Cerebellar cortex (tissue), 1 donor: ENCODE measurements around the gene NLRP4.

Source experiments
- DNase-seq: peaks from one replicate; pipeline ENCODE4 v3.0.0-alpha.2; 2015; ENCODE audit warnings: low spot score

NLRP4 gene, protein sequence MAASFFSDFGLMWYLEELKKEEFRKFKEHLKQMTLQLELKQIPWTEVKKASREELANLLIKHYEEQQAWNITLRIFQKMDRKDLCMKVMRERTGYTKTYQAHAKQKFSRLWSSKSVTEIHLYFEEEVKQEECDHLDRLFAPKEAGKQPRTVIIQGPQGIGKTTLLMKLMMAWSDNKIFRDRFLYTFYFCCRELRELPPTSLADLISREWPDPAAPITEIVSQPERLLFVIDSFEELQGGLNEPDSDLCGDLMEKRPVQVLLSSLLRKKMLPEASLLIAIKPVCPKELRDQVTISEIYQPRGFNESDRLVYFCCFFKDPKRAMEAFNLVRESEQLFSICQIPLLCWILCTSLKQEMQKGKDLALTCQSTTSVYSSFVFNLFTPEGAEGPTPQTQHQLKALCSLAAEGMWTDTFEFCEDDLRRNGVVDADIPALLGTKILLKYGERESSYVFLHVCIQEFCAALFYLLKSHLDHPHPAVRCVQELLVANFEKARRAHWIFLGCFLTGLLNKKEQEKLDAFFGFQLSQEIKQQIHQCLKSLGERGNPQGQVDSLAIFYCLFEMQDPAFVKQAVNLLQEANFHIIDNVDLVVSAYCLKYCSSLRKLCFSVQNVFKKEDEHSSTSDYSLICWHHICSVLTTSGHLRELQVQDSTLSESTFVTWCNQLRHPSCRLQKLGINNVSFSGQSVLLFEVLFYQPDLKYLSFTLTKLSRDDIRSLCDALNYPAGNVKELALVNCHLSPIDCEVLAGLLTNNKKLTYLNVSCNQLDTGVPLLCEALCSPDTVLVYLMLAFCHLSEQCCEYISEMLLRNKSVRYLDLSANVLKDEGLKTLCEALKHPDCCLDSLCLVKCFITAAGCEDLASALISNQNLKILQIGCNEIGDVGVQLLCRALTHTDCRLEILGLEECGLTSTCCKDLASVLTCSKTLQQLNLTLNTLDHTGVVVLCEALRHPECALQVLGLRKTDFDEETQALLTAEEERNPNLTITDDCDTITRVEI

DNA sequence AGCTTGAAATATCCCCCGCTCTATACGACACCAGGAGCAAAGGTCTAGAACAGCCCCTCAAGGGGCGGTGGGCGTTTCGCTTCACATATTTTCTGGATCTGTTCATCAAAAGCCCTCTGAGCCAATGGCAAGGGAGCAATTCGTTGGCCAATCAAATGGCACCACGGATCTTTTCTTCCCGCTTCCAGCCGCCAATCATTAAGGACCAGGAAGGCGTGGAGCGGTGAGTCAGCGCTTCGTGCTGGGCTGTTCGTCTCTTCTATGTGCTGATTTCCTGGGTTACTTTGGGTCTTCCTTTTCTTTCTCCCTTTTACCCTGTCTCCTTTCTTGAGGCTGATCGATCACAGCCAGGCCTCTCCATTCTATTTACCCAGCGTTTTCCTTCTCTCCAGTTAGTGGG, at the start of gene NLRP4:
NLRP4 (plus strand) TSS at position 201 of the 400 bp plus-strand sequence. CDS start 15,541 bp downstream, outside the sequence.
- DNase-seq, result no peak

DNA sequence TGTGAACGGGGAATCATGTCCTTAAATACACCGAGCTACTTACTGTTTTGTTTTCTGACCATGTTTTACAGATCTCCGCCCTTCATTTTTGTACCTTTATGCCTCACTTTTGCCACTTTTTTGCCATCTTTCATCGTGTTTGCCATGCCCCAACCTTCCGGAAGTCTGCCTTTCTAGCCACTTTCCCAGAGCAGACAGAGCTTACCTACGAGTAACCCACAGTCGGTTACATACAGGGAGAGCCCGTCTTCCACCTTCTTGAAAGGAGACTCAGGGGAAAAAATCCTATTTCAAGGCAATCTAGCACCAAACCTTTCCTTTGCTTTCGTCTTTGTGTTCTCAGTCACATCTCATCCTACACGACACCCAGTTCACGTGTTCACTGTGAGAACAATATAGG, 41.3 kb upstream of the NLRP4 start:
- DNase-seq, result no peak

DNA sequence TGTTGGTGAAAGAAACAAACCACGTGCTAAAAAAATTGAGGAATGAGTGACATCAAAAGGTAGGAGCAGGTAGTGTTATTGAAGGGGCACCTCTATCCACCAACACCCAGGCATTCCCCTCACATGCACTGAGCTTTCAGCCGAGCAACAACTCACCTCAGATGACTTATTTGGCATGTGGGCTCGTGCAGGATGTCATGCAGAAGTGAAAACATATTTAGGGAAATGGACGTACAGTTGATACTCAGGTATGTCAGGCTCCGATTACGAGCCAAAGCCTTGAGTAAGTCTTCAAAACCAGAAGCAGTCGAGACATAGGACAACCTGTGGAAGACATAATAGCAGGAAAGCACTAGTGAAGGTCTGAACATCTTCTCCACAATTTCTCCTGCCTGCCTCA, 34.9 kb upstream of the NLRP4 start:
- DNase-seq, result no peak

GRCh38 chr19:55802281-55802680, 34.1 kb upstream of the NLRP4 start:
- no peak for DNase-seq

DNA sequence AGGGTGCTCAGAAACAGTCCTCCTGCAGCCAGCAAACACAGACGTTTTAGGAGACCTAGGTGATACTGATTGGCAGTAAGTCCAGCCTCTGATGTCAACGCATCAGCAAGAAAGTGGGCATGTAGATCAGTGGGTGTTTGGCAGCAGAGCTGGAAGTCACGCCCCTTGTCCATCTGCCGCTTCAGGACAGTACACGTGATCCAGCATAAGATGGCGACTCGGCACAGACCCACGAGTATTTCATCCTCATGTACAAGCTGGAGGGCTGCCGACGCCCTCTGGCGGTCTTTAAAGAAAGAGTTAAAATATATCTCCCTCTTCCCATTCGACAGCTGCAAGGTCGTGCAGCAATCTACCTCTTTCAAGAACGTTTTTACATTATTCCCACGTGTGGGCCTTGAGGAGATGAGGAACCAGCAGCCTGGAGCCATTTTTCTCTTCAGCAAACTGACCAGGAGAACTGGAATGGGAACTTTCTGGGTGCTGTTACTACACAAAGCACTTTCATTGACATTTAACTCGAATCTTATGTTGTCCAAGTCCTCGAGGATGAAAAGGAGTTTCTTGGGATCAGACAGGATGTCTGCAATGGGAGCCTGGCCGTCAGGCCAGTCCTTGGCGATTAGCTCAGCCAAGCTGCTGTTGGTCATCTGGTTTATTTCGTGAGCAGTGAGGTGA, 26.8 kb upstream of the NLRP4 start:
- peak; percentile 65 for DNase-seq

GRCh38 chr19:55811340-55811739, 25.0 kb upstream of the NLRP4 start:
- DNase-seq, result no peak

GRCh38 chr19:55812449-55812848, 23.9 kb upstream of the NLRP4 start:
- DNase-seq, result no peak

DNA sequence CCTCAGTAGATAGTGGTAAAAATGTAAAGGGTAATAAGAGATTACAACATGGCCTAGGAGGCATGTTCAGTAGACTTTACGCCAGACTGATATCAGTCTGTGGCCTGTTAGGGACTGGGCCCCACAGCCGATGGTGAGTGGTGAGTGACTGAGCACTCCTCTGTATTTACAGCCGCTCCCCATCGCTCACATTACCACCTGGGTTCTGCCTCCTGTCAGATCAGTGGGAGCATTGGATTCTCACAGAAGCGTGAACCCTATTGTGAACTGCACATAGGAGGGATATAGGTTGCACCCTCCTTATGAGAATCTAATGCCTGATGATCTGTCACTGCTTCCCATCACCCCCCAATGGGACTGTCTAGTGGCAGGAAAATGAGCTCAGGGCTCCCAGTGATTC, 22.4 kb upstream of the NLRP4 start:
- DNase-seq, result no peak

GRCh38 chr19:55820037-55820436, 16.3 kb upstream of the NLRP4 start:
- DNase-seq, result no peak

DNA sequence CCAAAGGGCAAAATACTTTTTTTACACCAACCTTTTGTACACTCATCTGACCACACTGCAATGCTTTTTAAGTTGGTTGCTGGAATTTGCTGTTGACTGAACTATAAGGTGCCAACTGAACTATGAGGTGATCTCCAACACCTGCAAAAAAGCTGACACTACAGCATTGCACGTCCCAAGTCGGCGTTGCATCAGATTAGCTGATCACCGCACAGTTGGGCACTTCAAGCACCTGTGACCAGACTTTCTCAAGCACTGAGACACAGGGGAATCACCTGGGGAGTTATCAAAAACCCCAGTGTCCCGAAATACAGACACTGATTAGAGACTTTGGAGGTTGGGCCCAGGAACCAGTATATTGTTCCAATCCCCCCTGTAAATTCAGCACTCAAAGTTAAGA, 5.7 kb upstream of the NLRP4 start:
- DNase-seq, result no peak

DNA sequence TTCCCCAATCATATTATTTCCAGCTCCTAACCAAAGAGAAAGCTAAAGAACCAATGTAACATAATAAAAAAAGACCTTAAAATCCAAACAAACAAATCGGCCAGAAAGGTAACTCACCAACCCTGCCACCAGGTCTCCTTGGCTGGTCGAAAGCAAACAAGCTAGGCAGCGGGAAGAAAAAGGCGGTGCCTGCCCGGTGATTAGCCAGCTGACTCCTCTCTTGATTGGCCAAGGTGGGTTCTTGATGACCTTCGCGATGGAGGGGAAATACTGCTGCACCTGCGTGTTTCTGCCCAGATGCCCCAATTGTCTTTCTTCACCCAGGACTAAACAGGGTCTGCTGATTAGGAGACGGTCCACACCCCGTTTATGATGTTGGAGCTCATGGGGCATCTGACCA, 4.5 kb upstream of the NLRP4 start, which contains the start of gene NLRP11:
NLRP11 (minus strand) TSS at position 154 of the 400 bp plus-strand sequence. CDS start 13,825 bp downstream, outside the sequence.
- no peak for DNase-seq

- DNase-seq, result no peak
Measured at GRCh38 chr19:55832676-55833075, 3.7 kb upstream of the NLRP4 start.

DNA sequence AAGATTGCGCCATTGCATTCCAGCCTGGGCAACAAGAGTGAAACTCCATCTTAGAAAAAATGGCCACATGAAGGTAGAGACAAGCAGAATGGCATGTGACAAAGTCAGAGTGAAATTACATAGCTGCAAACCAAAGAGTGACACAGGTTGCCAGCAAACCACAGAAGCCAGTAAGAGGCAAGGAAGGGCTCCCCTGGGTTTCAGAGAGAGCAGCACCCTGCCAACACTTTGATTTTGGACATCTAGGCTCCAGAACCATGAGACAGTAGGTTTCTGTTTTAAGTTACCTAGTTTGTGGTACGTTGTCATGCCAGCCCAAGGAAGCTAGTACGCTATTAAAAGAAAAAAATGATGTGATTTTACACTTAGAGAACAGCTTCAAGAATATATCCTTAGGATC, 1.9 kb downstream of the NLRP4 start:
- DNase-seq, result no peak

GRCh38 chr19:55838906-55839305, 2.6 kb downstream of the NLRP4 start:
- no peak for DNase-seq

DNA sequence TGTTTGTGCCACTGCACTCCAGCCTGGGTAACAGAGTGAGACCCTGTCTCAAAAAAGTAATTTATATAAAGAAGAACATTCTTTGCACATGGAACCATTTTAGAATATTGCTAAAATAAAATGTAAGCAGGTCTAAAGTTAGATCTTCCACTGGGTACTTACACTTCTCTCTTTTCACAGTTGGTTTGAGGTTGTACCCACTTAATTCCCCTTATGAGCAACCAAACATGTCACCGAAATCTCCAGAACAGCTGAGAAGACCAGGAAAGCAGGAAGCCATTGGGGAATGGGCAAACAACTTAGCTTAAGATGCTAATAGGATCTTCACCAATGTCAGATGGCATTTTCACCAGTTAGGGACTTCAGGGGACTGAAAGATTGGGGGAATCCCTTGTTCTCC, 18.8 kb downstream of the NLRP4 start:
- no peak for DNase-seq

DNA sequence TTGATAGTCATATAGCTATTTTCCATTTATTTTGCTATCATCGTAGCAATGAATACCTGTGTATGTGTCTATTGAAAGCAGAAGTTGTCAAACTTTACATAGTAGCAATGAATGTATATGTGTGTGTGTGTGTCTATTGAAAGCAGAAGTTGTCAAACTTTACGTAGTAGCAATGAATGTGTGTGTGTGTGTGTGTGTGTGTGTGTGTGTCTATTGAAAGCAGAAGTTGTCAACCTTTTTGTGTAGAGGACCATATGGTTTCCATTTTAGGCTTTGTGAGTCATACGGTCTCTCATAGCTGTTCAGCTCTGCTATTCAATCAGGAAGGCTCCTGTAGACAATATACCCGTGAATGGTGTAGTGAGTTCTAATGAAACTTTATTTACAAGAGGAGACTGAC, 20.8 kb downstream of the NLRP4 start:
- no peak for DNase-seq

GRCh38 chr19:55857974-55858373, 21.6 kb downstream of the NLRP4 start:
- no peak for DNase-seq

DNA sequence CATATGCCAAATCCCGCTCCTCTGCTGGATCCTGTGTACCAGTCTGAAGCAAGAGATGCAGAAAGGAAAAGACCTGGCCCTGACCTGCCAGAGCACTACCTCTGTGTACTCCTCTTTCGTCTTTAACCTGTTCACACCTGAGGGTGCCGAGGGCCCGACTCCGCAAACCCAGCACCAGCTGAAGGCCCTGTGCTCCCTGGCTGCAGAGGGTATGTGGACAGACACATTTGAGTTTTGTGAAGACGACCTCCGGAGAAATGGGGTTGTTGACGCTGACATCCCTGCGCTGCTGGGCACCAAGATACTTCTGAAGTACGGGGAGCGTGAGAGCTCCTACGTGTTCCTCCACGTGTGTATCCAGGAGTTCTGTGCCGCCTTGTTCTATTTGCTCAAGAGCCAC, 22.1 kb downstream of the NLRP4 start:
- no peak for DNase-seq

DNA sequence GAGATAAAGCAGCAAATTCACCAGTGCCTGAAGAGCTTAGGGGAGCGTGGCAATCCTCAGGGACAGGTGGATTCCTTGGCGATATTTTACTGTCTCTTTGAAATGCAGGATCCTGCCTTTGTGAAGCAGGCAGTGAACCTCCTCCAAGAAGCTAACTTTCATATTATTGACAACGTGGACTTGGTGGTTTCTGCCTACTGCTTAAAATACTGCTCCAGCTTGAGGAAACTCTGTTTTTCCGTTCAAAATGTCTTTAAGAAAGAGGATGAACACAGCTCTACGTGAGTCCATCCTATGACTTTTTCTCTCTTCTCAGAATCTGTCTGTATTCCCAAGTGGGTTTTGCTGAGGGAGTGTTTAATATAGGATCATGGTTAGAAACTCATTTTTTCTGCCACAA, 22.6 kb downstream of the NLRP4 start:
- DNase-seq, result no peak

- DNase-seq, result no peak
Measured at GRCh38 chr19:55866521-55866920, 30.2 kb downstream of the NLRP4 start.

- DNase-seq, result no peak
Measured at GRCh38 chr19:55867101-55867500, 30.8 kb downstream of the NLRP4 start.

DNA sequence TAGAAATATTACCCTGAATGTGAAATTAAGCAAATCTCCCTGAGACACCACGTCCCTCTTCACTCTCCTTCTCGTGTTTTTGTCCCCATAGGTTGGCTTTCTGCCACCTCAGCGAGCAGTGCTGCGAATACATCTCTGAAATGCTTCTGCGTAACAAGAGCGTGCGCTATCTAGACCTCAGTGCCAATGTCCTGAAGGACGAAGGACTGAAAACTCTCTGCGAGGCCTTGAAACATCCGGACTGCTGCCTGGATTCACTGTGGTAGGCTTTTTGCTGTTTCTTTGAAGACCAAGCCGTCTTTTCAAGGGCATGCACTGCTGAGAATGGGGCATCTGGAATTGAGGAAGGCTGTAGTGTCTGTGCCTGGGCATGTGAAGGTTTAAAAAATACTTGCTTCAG, 34.4 kb downstream of the NLRP4 start:
- no peak for DNase-seq
